Stimulated activated CD4-positive, alpha-beta T cell treated with anti-CD3 and anti-CD28 coated beads, Interleukin-4, amount 100 ng/mL, for 24 hours (primary cell): ENCODE measurements around the gene SLC45A1.

Experiments used
- DNase-seq: peaks from one replicate; pipeline ENCODE4 v3.0.0-alpha.2; 2020

The SLC45A1 gene

DNA sequence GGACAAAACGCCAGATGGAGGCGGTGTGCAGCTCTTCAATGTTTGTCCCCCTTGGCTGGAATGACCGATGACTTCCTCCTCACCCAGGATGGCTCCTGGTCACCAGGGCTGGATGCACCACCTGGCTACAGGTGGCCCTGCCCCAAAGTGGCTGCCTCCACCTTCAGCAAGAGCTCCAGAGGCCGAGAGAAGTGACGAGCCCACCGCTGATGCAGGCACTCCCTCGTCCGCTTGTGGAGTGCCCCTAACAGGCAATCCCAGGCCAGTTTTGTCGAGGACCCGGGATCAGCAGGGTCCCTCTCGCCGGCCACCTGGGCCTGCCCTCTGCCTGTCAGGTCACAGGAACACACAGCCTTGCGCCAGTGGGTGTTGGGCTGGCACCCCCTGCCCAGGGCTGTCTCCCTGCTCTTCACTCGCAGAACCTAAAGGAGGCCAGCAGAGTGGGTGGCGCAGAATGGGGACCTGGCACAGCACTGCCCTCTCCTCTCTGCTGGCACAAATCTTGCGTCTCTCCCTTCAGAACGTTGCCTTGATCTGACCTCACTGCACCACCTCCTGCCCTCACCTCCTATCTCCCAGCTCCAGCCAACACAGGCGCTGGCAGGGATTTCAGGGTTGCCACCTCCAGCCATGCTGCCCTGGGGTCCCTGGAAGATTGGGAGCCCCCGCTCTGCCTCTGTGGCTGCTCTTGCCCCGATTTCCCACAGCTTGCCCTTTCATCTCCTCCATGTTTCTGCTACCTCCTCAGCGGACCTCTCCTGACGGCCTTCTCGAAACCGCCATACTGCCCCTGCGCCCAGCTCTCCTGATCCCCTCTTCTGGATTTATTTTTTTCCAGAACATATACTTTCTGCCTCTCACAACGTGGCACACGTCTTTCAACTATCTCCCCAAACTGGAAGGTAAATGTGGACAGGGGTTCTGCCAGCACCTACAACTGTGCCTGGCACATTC is 38.6 kb downstream of the SLC45A1 start:
- no peak for DNase-seq

DNA sequence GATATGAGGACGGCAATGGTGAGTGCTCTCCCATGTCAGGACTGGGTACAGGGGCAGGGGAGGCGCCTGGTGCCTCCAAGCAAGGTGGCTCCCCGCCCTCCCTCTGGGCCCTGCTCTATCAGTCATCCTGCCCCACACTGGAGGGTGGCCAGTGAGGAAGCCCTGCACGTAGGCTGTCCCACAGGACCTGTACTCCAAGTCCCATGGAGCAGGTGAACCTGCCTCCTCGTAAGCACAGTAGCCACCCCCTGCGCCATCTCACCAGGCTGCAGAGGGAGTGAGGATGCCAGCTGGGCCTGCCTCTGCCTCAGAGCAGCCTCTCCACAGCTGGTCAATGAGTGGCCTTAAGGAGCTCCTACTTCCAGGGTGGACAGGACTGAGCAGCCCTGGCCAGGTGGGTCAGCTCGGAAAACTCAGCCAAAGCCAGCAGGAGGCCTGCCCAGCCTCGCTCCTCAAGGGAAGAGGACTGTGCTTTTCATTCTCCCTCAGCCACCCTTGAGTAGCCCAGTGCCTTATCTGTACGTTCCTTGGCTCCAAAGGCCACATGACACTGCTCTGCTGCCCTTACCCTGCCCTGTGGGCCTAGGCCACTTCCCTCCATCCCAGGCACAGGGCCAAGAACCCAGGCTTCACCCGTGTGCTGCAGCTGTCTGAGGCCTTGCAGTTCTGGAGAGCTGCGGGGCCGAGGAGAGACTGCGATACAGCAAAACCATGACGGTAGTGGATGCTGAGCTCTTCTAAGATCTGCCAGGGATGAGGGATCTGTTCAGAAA is 39.6 kb downstream of the SLC45A1 start:
- no peak for DNase-seq

DNA sequence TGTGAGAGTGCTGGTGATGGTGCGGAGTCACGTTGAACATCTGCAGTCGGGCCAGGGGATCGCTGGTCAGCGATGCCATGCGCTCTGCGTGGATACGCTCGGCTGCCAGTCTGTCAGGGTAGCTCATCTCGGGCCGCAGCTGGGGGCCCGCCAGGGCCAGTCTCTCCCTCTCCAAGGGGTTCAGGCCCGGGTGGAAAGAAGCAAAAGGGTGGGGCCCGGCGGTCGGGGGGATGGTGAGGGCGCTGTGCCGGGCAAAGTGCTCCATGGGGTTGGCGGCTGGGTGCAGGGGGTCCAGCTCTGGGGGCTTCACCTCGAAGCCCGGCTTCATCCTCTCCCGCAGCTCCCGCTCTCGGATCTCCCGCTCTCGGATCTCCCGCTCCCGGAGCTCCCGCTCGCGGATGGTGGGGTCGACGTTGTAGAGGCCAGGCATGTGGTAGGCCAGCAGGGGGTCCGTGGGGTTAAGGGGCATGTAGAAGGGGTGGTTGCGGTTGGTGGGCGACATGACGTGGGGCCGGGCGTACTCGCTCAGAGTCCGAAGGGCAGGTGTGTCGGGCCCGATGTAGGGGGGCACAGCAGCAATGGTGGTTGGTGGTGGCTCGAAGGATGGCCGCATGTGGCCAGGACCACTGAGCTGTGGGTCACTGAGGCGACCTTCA is 40.5 kb downstream of the SLC45A1 start:
- no peak for DNase-seq

DNA sequence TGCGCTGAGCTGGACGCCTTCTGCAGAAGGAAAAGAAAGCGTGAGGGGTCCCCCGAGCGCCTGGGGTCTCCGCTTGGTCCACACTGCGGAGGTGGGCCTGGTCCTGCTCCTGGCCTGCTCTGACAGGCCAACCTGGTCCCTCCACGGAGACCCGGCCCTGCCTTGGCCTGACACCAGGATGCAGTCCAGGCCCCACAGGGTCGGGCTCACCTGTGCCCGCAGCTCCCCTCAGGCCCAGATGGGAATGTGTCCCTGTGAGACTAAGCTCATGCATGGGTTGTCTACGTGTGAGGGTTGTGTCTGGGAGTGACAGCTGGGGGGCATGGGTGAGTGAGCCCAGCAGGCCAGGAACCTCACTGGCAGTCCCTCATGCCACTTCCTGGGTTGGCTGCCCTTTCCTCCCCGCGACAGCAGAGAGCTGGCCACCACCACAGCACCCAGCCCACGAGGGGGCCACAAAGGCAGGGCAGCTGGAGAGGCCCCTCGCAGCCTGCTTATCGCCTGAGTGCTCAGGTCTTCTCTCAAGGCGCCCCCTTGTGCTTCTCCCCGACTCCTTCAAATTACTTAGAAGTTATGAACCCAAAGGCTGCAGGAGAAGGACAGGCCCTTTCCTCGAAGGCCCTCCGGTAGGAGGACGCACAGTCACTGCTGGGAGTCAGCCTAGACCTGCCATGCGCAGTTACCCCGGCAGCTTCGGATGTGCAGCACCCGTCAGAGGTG is 41.1 kb downstream of the SLC45A1 start:
- DNase-seq = no peak

DNA sequence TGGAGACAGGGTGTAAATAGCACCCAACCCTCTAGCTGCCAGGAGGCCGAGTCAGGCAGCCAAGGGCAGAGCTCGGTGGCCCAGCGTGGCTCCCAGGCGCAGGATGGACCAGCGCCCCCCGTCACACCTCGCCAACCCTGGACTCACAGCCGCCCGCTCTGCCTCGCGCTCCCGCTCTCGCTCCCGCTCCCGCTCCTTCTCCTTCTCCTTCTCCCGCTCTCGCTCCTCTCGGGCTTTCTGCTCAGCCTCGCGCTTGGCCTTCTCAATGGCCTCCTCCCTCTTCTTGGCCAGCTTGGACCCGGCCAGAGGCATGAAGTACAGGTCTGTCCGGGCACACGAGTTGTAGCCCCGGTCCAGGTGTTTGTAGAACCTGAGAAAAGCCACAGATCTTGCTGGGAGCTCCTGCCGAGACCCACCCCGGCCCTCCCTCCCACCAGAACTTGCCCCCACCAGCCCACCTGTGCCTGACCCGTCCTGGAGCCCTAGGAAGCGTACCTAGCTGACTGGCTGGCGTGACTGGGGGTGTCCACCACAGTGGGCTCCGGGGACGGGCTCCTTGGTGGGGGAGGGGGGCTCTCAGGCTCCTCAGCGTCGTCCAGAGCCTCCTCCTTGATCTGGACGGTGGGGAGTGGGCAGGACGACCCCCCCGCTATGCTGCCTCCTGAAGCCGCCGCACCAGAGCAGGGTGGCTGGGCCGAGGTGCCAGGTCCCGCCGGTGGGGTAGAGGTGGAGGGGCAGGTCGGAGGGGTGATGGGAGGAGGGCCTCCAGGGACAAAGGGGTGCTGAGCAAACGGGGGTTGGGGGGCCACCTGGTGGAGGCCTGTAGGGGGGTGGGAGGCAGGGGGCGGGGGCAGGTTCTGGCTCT is 41.9 kb downstream of the SLC45A1 start:
- DNase-seq = no peak

DNA sequence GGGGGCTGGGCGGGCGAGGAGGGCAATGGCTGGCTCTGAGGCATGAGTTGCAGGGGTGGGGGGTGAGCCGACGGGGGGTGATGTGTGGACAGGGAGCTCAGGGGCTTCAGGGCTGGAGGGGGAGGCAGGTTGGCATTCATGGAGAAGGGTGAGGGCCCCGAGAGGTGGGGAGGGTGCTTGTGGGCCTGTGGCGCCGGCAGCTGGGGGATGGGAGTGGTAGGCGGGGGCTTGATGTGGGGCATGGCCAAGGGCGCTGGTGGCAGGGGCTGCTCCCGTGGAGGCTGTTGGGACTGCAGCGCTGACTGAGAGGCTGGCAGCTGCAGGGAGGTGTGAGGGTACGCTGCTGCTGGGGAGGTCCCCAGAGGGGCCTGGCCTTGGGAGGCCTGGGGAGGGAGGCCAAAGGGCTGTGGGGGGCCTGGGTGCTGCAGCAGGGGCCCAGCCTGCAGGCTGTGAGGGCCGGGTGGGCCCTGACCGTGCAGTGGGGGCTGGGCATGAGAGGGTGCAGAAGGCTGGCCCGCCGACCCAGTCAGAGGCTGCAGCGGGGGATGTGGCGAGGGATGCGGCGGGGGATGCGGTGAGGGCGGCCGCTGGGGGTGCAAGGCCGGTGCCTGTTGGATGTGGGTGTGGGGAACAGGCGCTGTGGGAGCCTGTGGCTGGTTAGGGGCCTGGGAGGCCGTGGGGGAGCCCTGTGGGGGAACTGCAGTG is 42.7 kb downstream of the SLC45A1 start:
- no peak for DNase-seq

DNA sequence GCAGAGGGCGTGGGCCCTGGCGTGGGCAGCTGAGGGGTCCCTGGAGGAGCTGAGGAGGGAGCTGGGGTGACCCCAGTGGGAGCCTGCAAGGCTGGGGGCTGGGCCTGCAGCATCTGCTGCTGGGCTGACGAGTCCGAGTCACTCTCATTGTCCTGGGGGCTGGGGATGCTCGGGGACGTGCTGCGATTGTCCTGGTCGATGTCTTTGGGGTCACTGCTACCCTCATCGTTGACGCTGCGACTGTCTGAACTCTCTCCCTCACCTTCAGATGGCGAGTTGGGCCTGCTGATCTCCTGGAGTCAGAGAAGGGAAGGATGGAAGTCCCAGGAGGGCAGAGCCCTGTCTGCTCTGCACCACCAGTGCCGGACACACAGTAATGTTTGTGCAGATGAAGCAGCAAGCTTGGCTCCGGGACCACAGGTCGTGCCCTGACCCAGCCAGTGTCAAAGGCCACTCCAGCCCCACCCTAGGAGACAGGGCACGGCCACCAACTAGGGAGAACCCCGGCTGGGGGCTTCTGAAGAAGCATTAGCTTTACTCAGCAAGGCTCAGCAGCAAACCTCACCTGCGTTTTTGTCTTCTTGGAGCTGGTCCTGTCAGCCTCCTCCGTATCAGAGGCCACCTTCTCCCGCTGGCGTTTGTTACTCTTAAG is 43.4 kb downstream of the SLC45A1 start:
- no peak for DNase-seq

DNA sequence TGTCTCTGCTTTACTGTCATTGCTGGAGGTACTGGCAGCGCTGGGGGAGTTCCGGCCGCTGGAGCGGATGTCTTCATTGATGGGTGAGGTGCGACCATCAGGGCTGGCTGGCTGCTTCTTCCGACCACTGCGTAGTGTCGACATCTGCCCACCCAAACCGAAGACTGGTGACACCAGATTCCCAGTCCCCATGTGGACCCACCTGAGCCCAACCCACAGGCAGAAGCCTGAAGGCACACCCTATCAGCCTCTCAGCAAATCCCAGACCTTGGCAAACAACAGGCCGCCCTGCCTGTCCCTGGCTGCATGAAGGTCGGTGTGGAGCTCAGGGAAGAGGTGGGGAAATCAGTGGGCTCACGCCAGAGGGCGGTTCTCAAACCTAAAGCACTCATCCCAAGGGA is 44.8 kb downstream of the SLC45A1 start:
- DNase-seq = no peak

DNA sequence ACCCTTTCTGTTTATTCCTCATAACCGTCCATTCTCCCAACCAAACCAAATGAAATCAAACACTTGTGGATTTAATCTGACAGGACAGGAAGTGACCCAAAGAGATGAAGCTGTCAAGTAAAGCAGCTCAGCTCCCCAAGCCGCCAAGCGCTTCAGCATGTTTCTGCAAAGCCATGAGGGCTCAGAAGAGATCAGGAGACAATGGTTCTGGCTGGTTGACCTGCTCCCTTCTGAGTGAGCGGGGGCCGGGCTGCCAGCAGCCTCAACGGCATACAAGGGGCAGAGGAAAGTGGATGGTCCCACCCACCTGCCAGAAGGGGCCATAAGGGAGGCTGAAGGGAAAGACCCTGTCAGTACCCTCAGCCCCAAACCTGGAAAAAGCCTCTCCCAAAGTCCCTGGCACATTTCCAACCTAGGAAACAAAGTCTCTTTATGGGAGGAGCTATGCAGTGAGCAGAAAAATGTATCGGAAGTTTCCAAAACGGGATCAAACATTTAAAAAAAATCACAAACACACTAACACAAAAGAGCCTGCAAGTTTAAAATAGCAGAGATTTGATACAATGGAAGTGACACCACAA is 45.4 kb downstream of the SLC45A1 start:
- DNase-seq = no peak

DNA sequence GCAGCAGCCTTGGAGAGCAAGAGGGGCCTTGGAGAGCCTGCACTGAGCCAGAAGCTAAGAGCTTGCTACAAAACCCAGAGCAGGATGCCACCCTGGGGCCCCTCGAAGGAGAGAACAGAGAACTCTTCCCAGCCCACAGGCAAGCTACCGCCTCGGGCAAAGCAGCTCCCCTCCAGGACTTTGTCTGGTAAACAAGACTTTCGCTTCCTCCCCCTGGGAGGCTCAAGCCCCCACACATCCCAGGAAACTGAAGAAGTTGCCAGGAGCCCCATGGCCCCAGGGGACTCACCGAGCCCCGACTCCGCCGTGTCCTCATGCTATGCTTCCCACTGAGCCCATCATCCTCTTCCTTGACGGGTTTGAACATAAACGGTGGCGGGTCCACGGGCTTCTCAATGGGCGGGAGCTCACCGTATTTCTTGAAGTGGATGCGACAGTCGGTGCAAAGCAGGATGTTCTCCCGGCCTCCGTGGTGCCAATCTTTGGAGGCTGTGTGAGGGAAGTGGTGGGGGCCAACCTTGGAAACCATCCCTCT is 45.9 kb downstream of the SLC45A1 start:
- no peak for DNase-seq

DNA sequence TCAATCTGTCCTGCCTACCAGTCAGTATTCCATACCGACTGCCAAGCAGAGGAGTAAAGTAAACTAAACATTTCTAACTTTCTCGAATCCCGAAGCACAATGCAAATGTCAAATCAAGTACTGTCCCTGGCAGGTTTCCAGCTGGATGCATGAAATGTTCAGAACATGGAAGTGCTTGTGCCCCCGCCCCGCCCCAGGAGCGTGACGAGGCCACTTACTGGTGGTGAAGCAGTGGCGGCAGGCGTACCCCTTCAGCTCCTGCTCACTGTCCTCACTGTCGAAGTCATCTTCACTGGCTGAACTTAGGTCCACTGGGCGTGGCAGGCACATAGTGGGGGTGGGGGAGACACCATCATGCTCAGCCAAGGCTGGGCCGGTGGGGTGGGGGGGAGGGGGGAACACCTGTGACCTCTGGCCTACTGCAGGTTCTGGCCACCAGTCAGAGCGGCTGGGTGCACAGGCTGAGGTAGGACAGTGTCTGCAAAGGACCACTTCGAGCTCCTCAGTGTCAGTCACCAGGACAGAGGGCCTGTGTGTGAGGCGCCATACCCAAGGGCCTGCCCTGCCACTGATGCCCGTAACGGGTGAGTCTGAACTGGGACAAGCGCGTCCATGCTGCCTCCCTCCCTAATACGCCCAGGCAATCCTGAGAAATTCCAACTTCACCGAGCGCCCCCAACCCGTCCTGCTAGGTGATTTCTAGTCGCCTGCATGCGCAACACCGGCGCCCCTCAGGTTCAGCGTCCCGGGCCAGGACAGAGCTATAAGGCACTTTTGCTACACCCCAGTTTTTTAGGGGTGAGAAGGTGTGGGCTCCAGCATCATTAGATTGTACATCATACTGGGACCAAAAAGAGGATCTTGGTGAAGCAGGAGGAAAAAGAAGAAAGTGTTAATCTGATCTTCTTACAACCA is 46.9 kb downstream of the SLC45A1 start:
- DNase-seq = no peak

DNA sequence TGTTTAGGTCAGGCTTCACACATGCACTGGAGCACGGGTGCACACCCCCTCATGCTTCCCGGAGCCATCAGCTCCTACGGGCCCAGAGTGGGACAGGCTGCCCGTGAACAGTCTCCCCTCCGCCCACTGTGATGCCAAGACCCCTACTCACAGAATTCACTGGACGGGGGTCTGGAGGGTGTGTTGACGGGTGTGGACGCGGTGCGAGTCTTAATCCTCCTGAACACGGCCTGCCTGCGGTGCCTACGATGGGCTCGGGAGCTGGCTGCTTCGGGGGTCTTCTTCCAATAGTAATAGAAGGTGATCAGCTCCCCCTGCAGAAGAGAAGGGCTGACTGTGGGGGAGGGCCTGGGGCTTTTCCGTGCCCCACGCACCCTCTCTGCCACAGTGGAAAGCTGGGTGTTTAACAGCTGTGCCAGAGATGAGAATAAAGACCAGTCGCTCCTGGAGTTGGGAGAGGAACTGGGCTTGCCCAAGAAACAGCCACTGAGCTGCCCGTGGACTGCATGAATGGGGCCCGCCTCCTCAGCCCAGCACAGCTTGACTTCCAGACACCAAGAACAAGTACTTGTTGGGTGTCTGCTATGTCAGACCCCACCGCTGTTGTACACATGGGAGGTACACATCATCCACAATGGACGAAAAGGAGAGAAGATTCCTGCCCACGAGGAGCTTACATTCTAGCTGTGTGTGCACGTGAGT is 47.9 kb downstream of the SLC45A1 start:
- DNase-seq = no peak

DNA sequence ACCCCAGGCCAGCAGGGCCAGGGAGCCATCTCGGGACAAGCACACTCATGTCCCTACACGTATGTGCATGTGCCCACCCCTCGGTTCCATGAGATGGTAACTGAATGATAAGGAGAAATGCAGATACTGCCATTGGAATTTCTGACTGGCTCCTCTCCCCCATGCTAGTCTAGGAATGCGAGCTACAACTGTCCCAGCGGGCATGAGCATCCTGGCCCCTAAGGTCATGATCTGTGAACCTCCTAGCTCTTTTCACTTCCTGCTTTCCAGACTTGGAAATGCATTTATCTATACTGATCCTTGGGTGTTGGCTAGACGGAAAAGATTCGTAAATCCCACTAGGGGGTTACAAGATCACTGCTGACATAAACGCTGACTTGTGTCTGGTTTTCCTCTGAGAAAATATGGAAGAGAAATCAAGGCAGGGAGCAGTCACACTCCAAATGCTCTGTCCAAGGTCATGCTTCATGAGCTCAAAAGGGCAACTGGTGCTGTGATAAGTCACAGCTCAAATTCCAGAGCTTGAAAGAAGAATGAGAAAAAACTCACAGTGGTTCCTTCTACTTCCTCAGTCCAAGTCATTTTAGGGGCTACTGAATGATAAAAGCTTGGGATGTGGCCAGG is 49.8 kb downstream of the SLC45A1 start:
- DNase-seq = no peak

DNA sequence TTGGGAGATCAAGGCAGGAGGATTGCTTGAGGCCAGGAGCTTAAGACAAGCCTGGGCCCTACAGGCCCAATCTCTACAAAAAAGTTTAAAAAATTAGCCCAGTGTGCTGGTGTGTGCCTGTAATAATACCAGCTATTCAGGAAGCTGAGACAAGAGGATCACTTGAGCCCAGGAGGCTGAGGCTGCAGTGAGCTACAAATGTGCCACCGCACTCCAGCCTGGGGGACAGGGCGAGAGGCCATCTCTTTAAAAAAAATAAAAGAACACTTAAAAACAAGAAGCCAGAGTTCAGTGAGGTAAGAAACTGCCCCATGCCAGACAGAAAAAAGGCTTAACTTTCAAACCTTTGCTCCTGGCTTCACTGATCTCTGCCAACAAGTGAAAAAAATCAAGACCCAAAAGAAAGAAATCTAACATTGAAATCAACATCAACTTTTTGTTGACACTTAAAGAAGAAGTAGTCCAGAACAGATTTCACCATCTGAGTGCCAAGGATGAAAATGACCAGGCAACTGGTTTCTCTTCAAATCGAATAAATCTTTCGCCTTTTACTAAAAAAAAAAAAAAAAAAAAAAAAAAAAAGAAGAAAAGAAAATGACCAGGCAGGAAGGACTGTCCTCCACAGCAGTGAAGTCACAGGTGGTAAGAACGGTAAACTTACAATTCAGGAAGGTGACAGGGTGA is 51.2 kb downstream of the SLC45A1 start:
- DNase-seq = no peak

DNA sequence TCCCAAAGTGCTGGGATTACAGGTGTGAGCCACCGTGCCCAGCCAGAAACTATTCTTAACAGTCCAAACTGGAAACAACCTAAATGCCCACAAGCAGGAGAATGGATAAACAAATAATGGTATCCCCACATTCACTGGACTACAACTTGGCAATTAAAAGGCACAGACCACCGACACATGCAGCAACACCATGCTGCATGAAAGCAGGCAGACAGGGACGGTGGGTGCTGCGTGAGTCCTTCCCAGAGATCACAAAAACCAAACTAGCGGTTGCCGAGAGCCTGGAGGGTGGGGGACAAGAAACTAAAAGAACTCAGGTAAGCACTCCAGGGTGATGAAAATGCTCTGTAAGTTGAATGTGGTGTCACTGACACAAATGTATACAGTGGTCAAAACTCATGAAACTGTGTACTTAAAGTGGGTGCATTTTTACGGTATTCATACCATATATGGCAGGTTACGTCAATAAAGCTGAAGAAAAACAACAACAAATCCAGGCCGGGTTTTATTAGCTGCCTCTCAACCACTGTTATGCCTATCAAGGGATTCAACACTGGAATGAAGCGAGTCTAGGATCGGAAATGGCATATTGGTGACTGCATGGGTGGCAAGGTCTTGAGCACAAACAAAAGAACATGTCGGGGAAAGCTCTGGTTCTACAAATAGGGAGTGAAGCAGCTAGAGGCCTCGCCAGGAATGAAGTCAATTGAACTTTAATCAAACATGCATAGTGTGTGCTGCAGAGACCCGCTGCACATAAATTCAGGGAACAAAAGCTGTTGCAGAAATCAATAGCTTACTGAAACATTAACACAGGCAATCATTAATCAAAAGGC is 52.4 kb downstream of the SLC45A1 start:
- no peak for DNase-seq

DNA sequence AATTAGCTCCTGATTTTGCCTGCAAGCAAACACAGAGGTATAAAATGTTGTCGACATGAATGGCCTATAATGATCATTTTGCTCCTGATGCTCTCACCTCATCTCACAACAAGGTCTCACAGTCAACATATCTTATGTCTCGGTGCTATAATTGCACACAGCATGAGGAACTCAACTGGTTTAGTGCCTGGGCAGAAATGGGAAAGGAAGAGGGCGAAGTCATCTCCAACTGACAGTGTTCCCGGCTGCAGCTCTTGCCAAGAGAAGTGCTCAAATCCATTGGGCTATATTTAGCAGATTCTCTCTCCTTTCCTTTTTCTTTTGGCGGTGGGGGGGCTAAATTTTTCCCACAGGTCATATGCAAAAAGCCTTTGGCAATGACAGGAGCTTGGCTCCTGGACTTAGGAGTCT is 53.0 kb downstream of the SLC45A1 start:
- DNase-seq = no peak
